GM12801 (cell line): ENCODE results near the gene NFIB.

Source experiments
- TF ChIP-seq, protein P1 (sequence below): IDR thresholded peaks from one replicate; pipeline ENCODE4 v1.5.1; 2011; ENCODE audit warnings: control low read depth; ENCODE audit not compliant: insufficient read length; ENCODE audit errors: extremely low read depth

Gene NFIB

DNA sequence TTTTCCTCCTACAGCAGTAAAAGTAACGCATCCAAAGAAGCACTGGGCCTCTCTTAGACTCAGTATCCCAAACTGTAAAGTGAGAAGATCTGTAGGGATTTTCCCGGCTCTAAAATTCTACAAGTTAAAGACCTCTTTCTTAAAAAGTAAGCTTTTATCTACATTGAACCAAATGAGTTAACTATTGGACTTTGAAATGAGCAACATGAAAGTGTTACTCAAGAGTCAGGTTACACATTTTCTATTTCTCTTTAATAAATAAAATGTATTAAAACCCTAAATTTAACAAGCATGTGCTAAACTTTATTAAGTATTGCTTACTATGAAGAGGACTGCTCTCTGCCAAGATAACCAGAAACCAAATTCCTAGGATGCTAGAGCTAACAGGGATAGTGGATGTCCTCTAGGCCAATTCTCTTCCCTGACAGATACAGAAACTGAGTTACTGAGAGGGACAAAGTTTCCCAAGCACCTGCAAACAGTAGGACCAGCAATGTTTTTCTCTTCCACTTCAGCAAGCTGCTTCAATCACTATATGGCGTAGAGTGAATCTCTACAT lies 21.7 kb downstream of the NFIB start:
- TF ChIP-seq, protein P1, sequence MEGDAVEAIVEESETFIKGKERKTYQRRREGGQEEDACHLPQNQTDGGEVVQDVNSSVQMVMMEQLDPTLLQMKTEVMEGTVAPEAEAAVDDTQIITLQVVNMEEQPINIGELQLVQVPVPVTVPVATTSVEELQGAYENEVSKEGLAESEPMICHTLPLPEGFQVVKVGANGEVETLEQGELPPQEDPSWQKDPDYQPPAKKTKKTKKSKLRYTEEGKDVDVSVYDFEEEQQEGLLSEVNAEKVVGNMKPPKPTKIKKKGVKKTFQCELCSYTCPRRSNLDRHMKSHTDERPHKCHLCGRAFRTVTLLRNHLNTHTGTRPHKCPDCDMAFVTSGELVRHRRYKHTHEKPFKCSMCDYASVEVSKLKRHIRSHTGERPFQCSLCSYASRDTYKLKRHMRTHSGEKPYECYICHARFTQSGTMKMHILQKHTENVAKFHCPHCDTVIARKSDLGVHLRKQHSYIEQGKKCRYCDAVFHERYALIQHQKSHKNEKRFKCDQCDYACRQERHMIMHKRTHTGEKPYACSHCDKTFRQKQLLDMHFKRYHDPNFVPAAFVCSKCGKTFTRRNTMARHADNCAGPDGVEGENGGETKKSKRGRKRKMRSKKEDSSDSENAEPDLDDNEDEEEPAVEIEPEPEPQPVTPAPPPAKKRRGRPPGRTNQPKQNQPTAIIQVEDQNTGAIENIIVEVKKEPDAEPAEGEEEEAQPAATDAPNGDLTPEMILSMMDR = no peak

DNA sequence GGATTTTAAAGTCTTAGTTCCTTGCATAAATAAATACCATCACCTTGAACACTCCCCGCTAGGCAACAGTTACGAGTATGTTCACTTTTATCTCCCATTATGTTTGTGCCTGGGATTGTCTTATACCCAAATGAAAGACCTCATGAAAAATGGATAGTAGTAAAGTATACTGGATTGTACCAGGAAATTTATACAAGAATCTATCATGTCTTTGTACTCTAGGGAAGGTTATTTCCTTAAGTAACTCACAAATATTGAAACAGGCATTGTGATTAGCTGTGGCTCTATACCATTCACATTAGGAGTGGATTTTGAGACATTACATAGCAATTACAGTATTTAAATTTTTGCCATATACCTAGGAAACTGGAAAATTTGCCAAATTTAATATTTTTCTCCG lies 24.0 kb downstream of the NFIB start:
- TF ChIP-seq, protein P1 = no peak

DNA sequence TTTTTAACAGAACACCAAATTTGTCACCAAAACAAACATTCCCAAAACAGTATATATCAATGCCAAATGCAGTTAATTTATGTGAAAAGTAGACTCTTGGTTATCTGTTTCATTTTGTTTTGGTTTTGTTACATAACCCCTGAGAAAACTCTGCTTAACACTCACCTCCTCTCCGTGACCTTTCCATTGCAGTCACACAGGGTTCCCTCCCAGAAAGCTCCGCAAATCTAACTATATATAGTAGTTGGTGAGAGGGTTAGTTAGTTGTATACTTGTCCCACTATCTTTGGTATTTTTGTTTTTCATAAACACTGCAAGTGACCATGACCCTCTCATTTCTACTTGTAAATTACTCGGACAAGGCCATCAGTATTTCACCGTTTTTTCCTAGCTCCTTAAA lies 25.5 kb downstream of the NFIB start:
- TF ChIP-seq, protein P1 = no peak

DNA sequence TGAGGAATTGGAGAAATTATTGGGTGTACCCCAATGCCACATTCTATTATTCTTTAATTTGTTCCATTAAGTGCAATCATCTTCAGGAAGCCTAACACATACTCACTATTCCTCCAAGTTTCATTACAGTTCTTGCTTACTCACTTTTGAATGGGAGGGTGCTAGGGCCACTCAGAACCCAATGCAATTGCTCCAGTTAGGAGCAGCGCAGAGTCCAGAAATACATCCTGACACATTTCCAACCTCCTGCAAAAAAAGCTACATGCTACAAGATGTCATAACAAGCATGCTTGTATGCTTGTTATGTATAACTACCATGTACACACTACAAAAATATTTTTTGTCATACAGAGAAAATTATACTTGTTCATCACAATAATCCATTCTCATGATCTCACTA lies 27.8 kb downstream of the NFIB start:
- TF ChIP-seq, protein P1 = no peak

DNA sequence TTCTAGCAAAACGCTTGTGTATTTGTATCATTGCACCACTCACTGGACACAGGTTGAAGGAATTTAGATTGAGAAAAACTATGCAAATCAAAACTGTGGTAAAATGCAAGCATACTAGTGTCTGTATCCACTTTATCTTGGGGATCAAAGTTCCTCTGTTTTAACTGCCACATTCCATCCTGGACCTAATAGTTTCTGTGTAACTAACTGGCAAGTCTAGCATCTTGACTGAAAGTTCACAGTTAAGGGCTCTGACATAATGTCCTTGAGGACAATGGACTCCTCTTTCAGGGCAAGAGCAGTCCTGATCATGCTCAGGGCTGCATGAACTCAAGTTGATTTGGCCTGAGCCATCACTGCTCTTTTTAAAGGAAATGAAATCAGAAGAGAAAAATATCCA lies 30.7 kb downstream of the NFIB start:
- TF ChIP-seq, protein P1 = no peak

DNA sequence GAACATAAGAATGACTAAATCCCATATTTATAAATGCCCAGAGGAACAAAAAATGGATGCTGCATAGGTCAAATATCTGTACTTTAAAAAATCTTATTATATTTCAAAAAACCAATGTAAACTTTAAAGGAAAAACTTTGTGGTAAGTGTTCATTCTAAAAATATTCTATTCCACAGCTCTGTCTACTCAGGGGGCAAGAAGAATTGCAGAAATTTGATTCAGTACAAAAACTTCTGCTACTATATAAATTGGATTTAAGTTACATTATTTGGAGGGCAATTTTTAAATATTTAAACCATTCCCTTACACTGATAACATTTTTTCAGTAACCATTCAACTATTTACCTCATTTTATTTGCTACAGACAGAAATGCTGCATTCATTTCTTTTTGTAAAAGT lies 32.1 kb downstream of the NFIB start:
- TF ChIP-seq, protein P1 = no peak

DNA sequence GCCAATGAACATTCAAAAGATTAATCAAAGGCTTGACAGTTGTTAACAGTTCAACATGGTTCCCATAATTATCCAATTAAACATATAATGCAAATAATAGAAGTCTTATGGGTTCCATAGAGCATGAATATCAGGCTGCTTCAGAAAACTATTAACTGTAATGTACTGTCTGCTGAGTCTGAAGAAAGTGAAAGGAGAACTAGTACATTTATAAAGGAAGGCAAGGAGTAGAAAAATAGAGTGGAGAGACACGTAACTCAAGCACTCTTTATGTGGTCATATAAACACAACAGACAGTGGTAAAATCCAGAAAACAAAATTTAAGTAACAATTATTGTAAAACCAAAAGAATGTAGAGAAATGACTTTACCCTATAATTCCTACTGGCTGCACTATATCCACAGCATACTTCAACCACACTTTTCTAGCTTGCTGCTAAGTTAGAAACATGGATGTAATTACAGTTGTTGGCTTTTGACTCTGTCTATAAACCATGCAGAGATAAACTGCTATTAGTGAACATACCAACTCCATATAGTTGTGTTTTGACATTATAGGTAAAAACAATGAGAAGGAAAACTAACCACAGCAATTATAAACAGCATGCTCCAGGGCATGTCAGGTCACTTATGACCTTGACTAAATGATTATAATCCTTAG lies 32.7 kb downstream of the NFIB start:
- TF ChIP-seq, protein P1 = no peak
